MM.1S (cell line): ENCODE results near the gene ZNF488.

ENCODE experiments used
- CTCF ChIP-seq: fragments of 300-600 bp; sonication (generic); IDR thresholded peaks from 2 replicates; pipeline ENCODE4 v1.5.1; 2016; ENCODE audit warnings: antibody characterized with exemption, low read length, mixed read lengths
- EZH2phosphoT487 ChIP-seq: fragments of 300-600 bp; sonication (generic); IDR thresholded peaks from 2 replicates; pipeline ENCODE4 v1.6.1; 2018; ENCODE audit warnings: antibody characterized with exemption, low read length

DNA sequence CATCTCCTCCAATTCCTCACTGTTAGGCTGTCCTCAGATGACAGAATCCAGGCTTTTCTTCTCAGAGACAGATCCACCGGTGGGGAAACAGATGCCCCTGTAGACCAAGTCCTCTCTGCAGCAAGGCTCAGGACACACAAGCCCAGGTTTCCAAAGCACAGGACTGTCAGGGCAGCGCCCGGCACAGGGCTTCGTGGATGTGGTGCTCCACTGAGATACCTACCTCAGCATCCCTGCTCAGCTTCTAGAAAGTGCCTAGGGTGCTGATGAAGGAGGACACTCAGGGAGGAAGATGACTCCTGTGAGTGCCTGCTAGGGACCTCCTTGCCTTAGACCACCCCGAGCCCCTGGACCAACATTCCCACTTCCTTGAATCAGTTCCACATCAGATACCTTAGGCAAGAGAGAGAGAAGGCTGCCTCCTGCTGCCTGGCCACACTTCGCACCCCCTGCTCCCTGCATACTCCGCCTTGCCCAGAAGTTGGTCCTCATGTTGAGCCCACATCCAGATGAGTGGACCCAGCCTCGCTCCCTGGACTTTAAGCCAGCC, 44.8 kb downstream of the ZNF488 start:
- TF ChIP-seq CTCF: no peak
- TF ChIP-seq EZH2phosphoT487: no peak
